Erythroblast (primary cell): ENCODE data around the gene C2CD4C.
"Not testable (repeated sequence)": the region's sequence is repeated elsewhere in the genome, so short reads cannot be mapped to it uniquely, and the experiment has no call there.

Experiments
- GATA1 ChIP-seq: IDR thresholded peaks from 2 replicates; pipeline ENCODE4 v1.6.1; 2011; ENCODE audit warnings: low read depth, mild to moderate bottlenecking, control low read depth, low read length, moderate library complexity
- POLR2A ChIP-seq: IDR thresholded peaks from 2 replicates; pipeline ENCODE4 v1.6.1; 2011; ENCODE audit warnings: mild to moderate bottlenecking, low read length

GRCh38 chr19:393560-393959 lies 15.4 kb downstream of the C2CD4C start:
- not testable (repeated sequence) for TF ChIP-seq POLR2A, GATA1
